ENCODE measurements around the gene RELN.

Gene RELN

GRCh38 chr7:103685646-103686045, 303.8 kb downstream of the RELN start:
- POLR2A ChIA-PET, result no interaction called here
- no peak for TF ChIP-seq CTCF (IDR thresholded peaks at IDR 0.05; ENCODE audit: control extremely low read depth, extremely low read depth, low read depth, missing control alignments)
- no peak for DNase-seq (ENCODE audit: extremely low spot score)
- CTCF ChIA-PET, result no interaction called here

GRCh38 chr7:103683348-103683747, 306.1 kb downstream of the RELN start:
- no peak for DNase-seq (ENCODE audit: extremely low spot score)
- ChIA-PET CTCF (no interaction called here), POLR2A (no interaction called here)
- no peak for TF ChIP-seq CTCF (IDR thresholded peaks at IDR 0.05; ENCODE audit: control extremely low read depth, extremely low read depth, low read depth, missing control alignments)

- TF ChIP-seq CTCF (IDR thresholded peaks at IDR 0.05; ENCODE audit: control extremely low read depth, extremely low read depth, low read depth, missing control alignments), result no peak
- DNase-seq (ENCODE audit: extremely low spot score), result no peak
- CTCF ChIA-PET, result interaction anchor here (0.8 to 1.9 kb wide), 4 partner anchors 12 to 57 kb away, joined by 3 to 5 read pairs (median 4); no protein-coding TSS in a partner anchor
- POLR2A ChIA-PET, result no interaction called here
Measured at GRCh38 chr7:103680161-103681144, 309.0 kb downstream of the RELN start.

GRCh38 chr7:103679151-103680132, 310.0 kb downstream of the RELN start:
- no peak for DNase-seq (ENCODE audit: extremely low spot score)
- CTCF ChIA-PET, result interaction anchor here (0.8 to 1.2 kb wide), 3 partner anchors 13 to 56 kb away, joined by 3 to 4 read pairs (median 3); no protein-coding TSS in a partner anchor
- TF ChIP-seq CTCF (IDR thresholded peaks at IDR 0.05; ENCODE audit: control extremely low read depth, extremely low read depth, low read depth, missing control alignments), result no peak
- POLR2A ChIA-PET, result no interaction called here

GRCh38 chr7:103668279-103668941, 321.0 kb downstream of the RELN start:
- no peak for DNase-seq (ENCODE audit: extremely low spot score)
- ChIA-PET POLR2A (no interaction called here), CTCF (no interaction called here)
- no peak for TF ChIP-seq CTCF (IDR thresholded peaks at IDR 0.05; ENCODE audit: control extremely low read depth, extremely low read depth, low read depth, missing control alignments)

- DNase-seq (ENCODE audit: extremely low spot score), result no peak
- no peak for TF ChIP-seq CTCF (IDR thresholded peaks at IDR 0.05; ENCODE audit: control extremely low read depth, extremely low read depth, low read depth, missing control alignments)
- CTCF ChIA-PET, result no interaction called here
- POLR2A ChIA-PET, result no interaction called here
Measured at GRCh38 chr7:103666326-103666725, 323.1 kb downstream of the RELN start.
